Measurements from ENCODE around the gene RASSF3.

DNA sequence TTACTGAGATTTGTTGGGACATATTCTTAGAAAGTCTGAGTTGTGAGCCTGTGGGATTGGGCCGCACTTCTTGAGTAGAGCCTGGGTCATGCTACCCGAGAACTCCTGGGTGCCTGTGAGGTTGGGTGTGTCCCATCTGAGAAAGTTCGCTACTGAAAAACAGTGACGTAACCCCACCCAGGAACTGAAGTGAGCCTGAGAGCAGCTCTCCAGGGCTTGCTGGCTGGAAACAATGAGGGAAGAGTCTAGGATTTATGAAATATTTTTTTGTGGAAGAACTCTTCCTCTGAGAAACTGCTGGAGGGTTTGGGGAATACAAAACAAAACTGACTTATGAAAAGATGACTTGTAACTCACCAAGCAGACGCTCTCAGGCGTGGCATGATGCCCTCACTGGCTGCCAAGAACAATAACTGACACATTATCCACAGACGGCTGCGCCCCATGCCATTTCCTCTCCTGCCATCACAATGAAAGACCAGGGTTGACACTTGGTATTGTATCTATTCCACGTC is 69.2 kb downstream of the RASSF3 start:
- TF ChIP-seq, protein P1, sequence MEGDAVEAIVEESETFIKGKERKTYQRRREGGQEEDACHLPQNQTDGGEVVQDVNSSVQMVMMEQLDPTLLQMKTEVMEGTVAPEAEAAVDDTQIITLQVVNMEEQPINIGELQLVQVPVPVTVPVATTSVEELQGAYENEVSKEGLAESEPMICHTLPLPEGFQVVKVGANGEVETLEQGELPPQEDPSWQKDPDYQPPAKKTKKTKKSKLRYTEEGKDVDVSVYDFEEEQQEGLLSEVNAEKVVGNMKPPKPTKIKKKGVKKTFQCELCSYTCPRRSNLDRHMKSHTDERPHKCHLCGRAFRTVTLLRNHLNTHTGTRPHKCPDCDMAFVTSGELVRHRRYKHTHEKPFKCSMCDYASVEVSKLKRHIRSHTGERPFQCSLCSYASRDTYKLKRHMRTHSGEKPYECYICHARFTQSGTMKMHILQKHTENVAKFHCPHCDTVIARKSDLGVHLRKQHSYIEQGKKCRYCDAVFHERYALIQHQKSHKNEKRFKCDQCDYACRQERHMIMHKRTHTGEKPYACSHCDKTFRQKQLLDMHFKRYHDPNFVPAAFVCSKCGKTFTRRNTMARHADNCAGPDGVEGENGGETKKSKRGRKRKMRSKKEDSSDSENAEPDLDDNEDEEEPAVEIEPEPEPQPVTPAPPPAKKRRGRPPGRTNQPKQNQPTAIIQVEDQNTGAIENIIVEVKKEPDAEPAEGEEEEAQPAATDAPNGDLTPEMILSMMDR (conservative IDR thresholded peaks at IDR 0.05; ENCODE audit: low read depth in 2 of 2): no peak
- no peak for TF ChIP-seq EZH2 (IDR thresholded peaks at IDR 0.05; ENCODE audit: low read depth, unreplicated experiment)
- TF ChIP-seq POLR2AphosphoS5 (IDR thresholded peaks at IDR 0.05; ENCODE audit: low read depth): no peak
- TF ChIP-seq EZH2phosphoT487 (IDR thresholded peaks at IDR 0.05; ENCODE audit: unreplicated experiment): no peak
- TF ChIP-seq, protein P2, sequence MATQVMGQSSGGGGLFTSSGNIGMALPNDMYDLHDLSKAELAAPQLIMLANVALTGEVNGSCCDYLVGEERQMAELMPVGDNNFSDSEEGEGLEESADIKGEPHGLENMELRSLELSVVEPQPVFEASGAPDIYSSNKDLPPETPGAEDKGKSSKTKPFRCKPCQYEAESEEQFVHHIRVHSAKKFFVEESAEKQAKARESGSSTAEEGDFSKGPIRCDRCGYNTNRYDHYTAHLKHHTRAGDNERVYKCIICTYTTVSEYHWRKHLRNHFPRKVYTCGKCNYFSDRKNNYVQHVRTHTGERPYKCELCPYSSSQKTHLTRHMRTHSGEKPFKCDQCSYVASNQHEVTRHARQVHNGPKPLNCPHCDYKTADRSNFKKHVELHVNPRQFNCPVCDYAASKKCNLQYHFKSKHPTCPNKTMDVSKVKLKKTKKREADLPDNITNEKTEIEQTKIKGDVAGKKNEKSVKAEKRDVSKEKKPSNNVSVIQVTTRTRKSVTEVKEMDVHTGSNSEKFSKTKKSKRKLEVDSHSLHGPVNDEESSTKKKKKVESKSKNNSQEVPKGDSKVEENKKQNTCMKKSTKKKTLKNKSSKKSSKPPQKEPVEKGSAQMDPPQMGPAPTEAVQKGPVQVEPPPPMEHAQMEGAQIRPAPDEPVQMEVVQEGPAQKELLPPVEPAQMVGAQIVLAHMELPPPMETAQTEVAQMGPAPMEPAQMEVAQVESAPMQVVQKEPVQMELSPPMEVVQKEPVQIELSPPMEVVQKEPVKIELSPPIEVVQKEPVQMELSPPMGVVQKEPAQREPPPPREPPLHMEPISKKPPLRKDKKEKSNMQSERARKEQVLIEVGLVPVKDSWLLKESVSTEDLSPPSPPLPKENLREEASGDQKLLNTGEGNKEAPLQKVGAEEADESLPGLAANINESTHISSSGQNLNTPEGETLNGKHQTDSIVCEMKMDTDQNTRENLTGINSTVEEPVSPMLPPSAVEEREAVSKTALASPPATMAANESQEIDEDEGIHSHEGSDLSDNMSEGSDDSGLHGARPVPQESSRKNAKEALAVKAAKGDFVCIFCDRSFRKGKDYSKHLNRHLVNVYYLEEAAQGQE (IDR thresholded peaks at IDR 0.05; ENCODE audit: unreplicated experiment): no peak
- TF ChIP-seq JUNB (IDR thresholded peaks at IDR 0.05; ENCODE audit: unreplicated experiment): no peak
- TF ChIP-seq ZNF331 (CRISPR knock-in tag; IDR thresholded peaks at IDR 0.05; ENCODE audit: low read depth): no peak
